ENCODE results near the gene SPTBN2. TPM values are rescaled to one million over a fixed set of nuclear protein-coding genes. Genes with fewer than 3 reads are reported as not detected.
A peak's percentile ranks its signal among the peaks of the same experiment; 100 is the strongest.
"Not testable (repeated sequence)": the region's sequence is repeated elsewhere in the genome, so short reads cannot be mapped to it uniquely, and the experiment has no call there.

SPTBN2 gene
- total RNA-seq, 1 donor from 2014 or later, result 18.2 TPM

DNA sequence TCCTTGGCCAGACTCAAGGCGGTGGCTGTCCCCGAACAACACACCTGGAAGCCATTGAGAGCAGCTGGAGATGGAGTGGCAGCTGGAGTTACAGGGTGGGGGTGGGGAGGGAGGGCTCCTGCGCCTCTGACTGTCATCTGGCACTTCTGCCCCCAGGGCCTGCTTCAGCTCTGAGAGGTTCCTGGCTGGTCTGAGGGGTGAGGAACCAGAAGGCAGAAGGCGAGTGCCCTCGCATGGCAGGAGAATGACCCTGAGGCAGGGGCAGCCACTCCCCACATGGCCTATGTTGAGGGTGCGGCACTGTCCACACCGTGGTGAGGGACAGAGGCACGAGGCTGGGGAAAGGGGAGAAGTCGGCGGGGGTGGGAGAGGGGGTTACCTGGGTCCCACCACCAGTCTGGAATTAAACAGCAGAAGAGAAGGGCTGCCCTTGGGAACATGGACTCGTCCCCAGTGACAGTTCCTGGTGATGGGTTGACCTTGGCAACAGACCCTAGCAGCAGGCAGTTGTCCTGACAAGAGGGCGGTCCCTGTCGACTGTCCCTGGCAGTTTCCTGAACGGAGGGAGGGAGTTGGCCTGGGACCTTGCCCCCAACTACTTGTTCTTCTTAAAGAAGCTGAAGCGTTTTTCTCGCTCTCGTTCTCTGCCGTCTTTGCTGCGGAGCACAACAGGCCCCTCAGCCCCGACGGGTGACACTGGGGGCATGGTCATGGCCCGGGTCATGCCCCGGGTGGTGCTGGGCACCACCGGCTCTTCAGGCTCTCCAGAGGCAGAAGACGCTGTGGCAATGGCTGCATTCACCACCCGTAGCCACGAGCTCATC lies 43.5 kb downstream of the SPTBN2 start:
- no peak for DNase-seq (ENCODE audit: low spot score)

DNA sequence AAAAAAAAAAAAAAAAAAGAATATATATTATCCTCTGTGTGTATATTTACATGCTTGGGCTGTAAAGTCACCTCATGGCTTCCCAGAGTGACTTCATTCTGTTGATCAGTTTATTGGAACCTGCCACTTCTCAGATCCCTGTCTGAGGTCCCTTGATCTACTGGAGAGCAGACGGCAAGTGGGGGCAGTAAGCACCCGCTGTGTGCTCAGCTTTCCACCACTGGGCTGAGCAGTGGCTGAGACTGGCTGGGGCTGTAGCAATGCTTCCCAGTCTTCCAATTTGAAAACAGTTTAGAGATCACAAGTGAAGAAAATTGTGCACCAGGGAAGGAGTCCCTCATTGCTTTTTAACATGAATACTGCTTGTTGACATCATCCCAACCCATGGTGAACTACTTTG lies 44.4 kb downstream of the SPTBN2 start:
- DNase-seq (ENCODE audit: low spot score), result no peak

- no peak for DNase-seq (ENCODE audit: low spot score)
These were observed 45.1 kb downstream of the SPTBN2 start for GRCh38 chr11:66683877-66684276.

GRCh38 chr11:66680966-66681645 lies 47.9 kb downstream of the SPTBN2 start:
- no peak for DNase-seq (ENCODE audit: low spot score)

- DNase-seq (ENCODE audit: low spot score), result peak; percentile 96
These were observed 51.2 kb downstream of the SPTBN2 start, which contains the start of gene RBM4B for GRCh38 chr11:66677599-66678375. RBM4B (minus strand) TSS chr11:66677887; CDS start chr11:66677079, 808 bp downstream.

GRCh38 chr11:66676931-66677598 lies 52.0 kb downstream of the SPTBN2 start:
- DNase-seq (ENCODE audit: low spot score), result no peak

DNA sequence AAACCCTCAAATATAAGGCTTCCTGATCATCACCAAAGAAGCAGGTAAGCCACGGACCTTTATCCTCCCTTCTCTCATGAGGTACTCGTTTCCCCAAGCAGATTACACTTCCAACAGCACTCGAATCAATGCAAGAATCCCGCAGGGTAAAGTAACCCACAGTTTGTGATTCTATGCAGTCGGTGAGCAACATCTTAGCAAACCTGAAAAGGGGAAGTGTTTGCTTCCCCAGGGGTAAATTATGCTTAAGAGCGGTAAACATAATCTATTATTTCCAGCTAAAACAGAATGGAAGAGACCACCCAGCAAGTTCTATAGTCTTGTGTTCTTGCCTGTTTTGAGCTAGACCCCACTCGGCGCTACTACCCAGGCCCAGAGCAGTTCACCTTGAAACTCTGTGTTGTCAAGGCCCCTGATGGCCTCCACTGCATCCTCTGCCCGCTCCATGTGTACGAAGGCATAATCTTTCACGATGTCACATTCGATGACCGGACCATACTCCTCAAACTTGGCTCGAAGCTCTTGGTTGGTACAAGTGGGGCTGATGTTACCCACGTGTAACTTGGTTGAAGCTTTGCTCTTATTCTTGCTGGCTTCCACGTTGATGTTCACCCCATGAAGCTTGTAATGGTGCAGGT lies 52.6 kb downstream of the SPTBN2 start:
- no peak for DNase-seq (ENCODE audit: low spot score)

DNA sequence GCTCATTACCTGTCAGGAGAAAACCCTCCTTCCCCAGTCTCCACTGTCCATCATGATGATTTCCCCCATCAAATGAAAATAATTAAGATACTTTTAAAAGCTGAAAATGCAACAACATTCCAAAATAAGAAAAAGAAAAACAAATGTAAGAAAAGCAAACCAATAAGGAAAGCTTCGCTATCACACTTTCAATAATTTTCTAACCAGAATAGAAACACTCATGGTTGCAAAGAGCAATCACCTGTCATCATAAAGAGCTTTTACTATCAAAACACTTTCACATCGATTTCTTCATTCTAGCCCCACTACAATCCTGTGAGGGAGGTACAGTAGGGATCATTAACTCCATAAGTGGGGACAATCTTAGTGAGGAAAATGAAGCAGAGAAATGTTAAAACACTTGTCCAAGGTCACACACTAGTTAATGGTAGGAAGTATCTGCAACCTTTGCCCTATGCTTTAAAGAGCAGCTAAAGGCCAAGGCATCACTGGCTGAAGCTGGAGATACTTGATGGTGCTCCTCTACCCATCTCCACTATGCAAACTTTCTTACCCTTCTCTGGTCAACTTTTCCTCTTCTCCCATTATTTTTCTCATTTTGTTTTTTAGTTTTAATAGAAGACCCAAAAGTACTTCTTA lies 53.9 kb downstream of the SPTBN2 start:
- no peak for DNase-seq (ENCODE audit: low spot score)

DNA sequence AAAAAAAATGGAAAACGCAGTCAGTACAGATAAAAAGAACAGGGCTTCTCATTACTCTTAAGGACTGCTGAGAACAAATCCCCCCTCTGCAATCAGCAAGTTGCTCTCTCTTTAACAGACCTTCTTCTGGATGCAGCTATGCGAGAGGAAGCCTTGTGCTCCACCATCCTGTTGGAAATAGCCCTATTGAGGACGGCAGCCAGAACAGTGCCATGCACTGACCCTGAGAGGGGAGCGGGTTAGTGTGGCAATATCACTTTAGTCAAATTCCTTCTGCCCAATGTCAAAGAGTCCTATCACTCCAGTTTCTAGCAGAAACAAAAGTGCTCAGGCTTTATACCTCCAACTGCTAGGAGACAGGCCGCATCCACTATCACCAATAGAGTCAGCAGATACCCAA lies 58.2 kb downstream of the SPTBN2 start:
- DNase-seq (ENCODE audit: low spot score), result no peak

DNA sequence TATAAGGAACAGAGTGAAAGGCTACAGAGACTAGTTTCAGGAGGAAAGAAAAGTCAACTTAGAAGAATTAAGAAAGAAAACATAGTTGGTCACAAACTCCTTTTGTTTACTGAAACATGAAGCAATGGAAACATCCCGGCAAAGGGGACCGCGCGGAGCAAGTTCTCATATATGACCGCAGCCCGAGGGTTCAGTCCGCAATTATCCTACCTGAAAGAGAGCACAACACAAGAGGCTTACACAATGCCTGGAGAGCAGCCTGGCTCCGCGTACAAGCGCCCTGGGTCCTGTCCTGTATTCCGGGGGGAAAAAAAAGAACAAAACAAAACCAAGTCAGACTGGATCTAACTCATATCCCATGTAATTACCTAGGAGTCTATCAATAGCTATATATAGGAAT lies 63.6 kb downstream of the SPTBN2 start:
- no peak for DNase-seq (ENCODE audit: low spot score)

GRCh38 chr11:66663741-66664296 lies 65.2 kb downstream of the SPTBN2 start:
- DNase-seq (ENCODE audit: low spot score), result no peak

DNA sequence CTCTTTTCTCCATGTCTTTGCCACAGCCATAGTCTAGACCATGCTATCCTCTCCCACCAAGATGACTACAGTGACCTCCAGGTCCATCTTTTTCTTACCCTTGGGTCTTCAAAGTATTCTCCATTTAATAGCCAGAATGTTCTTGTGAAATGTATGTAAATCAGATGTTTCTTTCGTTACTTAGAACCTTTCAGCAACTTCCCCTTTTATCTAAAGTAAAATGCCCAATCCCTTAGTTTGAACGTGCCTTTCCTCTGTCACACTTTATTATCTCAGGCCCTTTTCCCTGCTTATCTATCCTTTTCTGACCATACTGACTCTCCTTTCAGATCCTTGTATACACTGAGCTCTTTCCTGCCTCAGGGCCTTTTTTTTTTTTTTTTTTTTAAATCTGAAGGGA lies 69.3 kb downstream of the SPTBN2 start:
- no peak for DNase-seq (ENCODE audit: low spot score)

- no peak for DNase-seq (ENCODE audit: low spot score)
These were observed 75.9 kb downstream of the SPTBN2 start for GRCh38 chr11:66653123-66653522.

GRCh38 chr11:66652651-66653050 lies 76.4 kb downstream of the SPTBN2 start:
- DNase-seq (ENCODE audit: low spot score), result no peak

- DNase-seq (ENCODE audit: low spot score), result no peak
These were observed 78.0 kb downstream of the SPTBN2 start for GRCh38 chr11:66651016-66651415.

DNA sequence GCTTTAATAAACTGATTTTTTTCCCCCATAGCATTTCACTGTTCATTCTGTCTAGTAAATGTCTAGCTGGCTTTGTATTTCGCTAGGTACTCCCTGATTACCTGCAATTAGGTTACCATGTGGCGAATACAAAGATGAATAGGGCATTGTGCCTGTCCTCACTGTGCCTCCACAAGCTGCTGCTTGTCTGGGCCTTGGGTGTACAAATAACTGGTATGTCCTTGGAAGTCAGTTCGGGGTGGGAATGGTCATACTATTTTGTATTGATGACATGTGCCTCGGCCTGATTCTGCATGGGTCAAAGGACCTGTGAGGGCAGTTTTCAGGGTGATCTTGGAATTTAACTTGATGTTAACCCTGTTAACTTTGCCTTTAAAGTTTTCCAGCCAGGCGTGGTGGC lies 79.1 kb downstream of the SPTBN2 start:
- no peak for DNase-seq (ENCODE audit: low spot score)

GRCh38 chr11:66646828-66647227 lies 82.2 kb downstream of the SPTBN2 start:
- no peak for DNase-seq (ENCODE audit: low spot score)

GRCh38 chr11:66643745-66644437 lies 85.1 kb downstream of the SPTBN2 start:
- no peak for DNase-seq (ENCODE audit: low spot score)

GRCh38 chr11:66641834-66642233 lies 87.2 kb downstream of the SPTBN2 start:
- no peak for DNase-seq (ENCODE audit: low spot score)

GRCh38 chr11:66639814-66640340 lies 89.1 kb downstream of the SPTBN2 start:
- DNase-seq (ENCODE audit: low spot score), result not testable (repeated sequence)

Data from mucosa of gallbladder (tissue), 1 donor.